AG04450 (cell line): ENCODE data around the gene TMEM209. TPM values are rescaled to one million over a fixed set of nuclear protein-coding genes. Genes with fewer than 3 reads are reported as not detected.
"Not testable (repeated sequence)": the region's sequence is repeated elsewhere in the genome, so short reads cannot be mapped to it uniquely, and the experiment has no call there.

Source experiments
- CTCF ChIA-PET: fragments of 300-600, 350-600 bp; formaldehyde crosslinking; extraction: SDS; loops from one replicate; lab custom pipeline; 2022; ENCODE audit warnings: antibody characterized with exemption, inconsistent platforms; lab: Charles Lee
- POLR2A ChIA-PET: fragments of 350-600 bp; formaldehyde crosslinking; extraction: SDS; loops from one replicate; lab custom pipeline; 2021; ENCODE audit warnings: antibody characterized with exemption, inconsistent platforms; lab: Yijun Ruan, JAX
- DNase-seq: peaks from one replicate; pipeline ENCODE4 v3.0.0-alpha.2; 2011; ENCODE audit warnings: low read depth, low spot score
- H3K27ac ChIP-seq: one replicate; pipeline ENCODE4 v1.5.1; 2012; ENCODE audit warnings: low read depth, low read length, control low read depth
- H3K27me3 ChIP-seq: one replicate; pipeline ENCODE4 v1.6.0; 2012; ENCODE audit warnings: low read length; ENCODE audit not compliant: control insufficient read depth, insufficient read depth
- H3K4me3 ChIP-seq: 2 replicates; pipeline ENCODE4 v1.5.1; 2011; ENCODE audit warnings: mild to moderate bottlenecking, low read depth, low read length, control low read depth
- H3K9me3 ChIP-seq: 2 replicates; pipeline ENCODE4 v1.5.1; 2012; ENCODE audit warnings: low read length; ENCODE audit not compliant: control insufficient read depth, insufficient read depth
- CTCF ChIP-seq: IDR thresholded peaks from 2 replicates; pipeline ENCODE4 v1.5.1; 2011; ENCODE audit warnings: low read depth, low read length, control low read depth, inconsistent platforms
- polyA plus RNA-seq: library from polyadenylated mRNA; depleted of rRNA; stranded (reverse); fragments of >200 nt; gene quantifications from 2 replicates; pipeline ENCODE4 v1.2.3, GENCODE V29; 2011

The TMEM209 gene
- polyA plus RNA-seq, 1 experiment, result 15.2 TPM

GRCh38 chr7:130242198-130243014, 37.2 kb upstream of the TMEM209 start:
- Histone ChIP-seq H3K27me3 (peaks cover 3% of the 10 kb centered on the region), H3K4me3 (no peak overlapping the region), H3K27ac (no peak overlapping the region), H3K9me3 (no peaks in the 10 kb centered on the region)
- POLR2A ChIA-PET, result no interaction called here
- peak; percentile 4 for DNase-seq
- TF ChIP-seq CTCF, result peak; percentile 78
- CTCF ChIA-PET, result interaction anchor here (0.5 to 1.9 kb wide), 3 partner anchors 170 to 515 kb away, joined by 3 to 7 read pairs (median 7); no protein-coding TSS in a partner anchor

- no peak for DNase-seq
- ChIA-PET CTCF (interaction anchor here (0.5 to 2.4 kb wide), 5 partner anchors 33 to 553 kb away, joined by 3 to 9 read pairs (median 6); no protein-coding TSS in a partner anchor), POLR2A (no interaction called here)
- TF ChIP-seq CTCF, result no peak
- Histone ChIP-seq H3K27me3 (no peaks in the 10 kb centered on the region), H3K9me3 (no peaks in the 10 kb centered on the region), H3K27ac (no peak overlapping the region), H3K4me3 (no peak overlapping the region)
Observed at GRCh38 chr7:130240240-130240639, 35.0 kb upstream of the TMEM209 start.

- H3K27me3 ChIP-seq, H3K27ac ChIP-seq, H3K9me3 ChIP-seq, DNase-seq, POLR2A ChIA-PET, H3K4me3 ChIP-seq: not testable (repeated sequence)
- CTCF ChIA-PET, result interaction anchor here (0.6 to 1.1 kb wide), 2 partner anchors 170 to 267 kb away, joined by 3 read pairs; no protein-coding TSS in a partner anchor
Observed at GRCh38 chr7:130236361-130236760, 31.2 kb upstream of the TMEM209 start.

GRCh38 chr7:130234078-130234477, 28.9 kb upstream of the TMEM209 start:
- POLR2A ChIA-PET, result no interaction called here
- Histone ChIP-seq H3K4me3 (no peak overlapping the region), H3K27me3 (no peaks in the 10 kb centered on the region), H3K27ac (no peak overlapping the region), H3K9me3 (no peaks in the 10 kb centered on the region; the same call in 1 of the 2 replicates)
- no peak for DNase-seq
- TF ChIP-seq CTCF, result no peak
- CTCF ChIA-PET, result no interaction called here

GRCh38 chr7:130232209-130232608, 27.0 kb upstream of the TMEM209 start:
- TF ChIP-seq CTCF, result no peak
- no peak for DNase-seq
- Histone ChIP-seq H3K27ac (no peak overlapping the region), H3K27me3 (no peaks in the 10 kb centered on the region), H3K9me3 (no peaks in the 10 kb centered on the region; the same call in 1 of the 2 replicates), H3K4me3 (no peak overlapping the region)
- POLR2A ChIA-PET, result no interaction called here
- CTCF ChIA-PET, result no interaction called here
